GM18511 (cell line): ENCODE data around the gene TGM2.

Experiments used
- ATAC-seq: cut with Tn5 transposase; IDR thresholded peaks from one replicate; pipeline ENCODE4 v1.9.1; 2021; ENCODE audit warnings: mild to moderate bottlenecking, moderate library complexity; ENCODE audit not compliant: unreplicated experiment

The TGM2 gene

DNA sequence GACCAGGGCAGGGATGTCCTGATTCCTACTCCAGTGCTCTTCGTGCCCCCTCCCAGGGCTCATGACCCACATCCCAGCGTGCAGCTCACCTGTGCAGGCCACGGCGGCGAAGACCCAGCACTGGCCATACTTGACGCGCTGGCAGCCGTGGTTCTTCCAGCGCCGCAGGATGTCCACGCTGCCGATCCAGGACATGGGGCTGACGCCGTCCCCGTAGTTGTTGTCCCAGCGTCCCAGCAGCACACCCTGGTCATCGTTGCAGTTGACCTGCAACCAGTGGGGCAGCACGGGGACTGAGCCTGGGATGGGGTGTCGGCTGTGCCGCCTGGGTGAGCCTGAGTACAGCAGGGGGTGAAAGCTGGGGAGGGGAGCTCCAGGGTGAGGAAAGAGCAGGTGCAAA is 18.4 kb downstream of the TGM2 start:
- ATAC-seq = no peak

DNA sequence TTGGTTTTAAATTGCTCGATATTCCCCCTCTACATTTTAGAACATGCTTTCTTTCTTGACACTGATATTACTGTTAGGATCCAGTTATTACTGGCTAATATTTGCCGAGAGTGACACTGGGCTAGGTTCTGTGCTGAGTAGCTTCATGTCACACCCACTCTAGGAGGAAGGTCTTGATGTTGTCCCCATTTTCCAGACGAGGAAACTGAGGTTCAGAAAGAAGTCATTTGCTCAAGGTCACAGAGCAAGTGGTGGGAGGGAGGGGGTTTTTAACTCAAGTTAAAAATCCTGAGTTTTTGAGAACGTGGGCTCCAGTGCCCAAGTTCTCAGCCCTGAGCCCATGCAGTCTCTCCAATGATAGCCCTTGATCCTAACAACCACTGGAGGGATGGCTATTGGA is 18.9 kb downstream of the TGM2 start:
- no peak for ATAC-seq

DNA sequence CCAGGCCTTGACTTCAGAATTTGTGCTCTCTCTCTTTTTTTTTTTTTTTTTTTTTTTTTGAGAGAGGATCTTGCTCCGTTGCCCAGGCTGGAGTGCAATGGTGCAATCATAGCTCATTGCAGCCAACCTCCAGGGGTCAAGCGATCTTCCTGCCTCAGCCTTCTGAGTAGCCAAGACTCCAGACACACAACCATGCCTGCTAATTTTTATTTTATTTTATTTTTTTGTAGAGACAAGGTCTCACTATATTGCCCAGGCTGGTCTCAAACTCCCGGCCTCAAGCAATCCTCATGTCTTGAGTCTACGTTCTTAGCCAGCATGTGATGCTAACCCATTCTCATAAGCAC is 19.4 kb downstream of the TGM2 start:
- ATAC-seq = no peak

DNA sequence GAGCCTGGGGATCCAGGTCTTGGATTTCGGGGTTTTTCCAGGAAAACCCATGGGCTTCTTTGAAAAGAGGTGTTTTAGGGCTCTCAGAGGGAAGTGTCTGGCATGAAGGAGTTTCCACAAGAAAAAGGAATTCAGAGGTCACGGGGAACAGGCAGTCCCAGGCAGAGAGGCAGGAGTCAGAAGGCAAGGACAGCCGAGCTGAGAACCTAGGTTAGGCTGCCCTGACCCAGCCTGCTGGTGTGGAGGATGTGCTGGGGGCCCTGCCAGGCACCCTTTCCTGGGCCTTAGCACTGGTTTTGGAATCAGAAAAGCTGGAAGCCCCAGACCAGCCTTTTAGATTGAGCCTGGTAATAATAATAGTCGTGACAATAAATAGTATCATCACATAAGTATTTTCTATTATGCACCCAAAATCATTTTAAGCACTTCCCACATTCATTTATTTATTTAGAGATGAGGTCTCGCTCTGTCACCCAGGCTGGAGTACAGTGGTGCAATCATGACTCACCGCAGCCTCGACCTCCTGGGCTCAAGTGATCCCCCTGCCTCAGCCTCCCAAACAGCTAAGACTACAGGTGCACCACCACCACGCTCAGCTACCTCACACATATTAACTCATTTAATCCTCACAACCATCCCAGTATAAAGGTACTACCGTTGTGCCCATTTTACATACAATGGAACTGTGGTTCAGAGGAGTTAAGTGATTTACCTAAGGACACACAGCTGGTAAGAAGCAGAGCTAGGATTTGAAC is 19.9 kb downstream of the TGM2 start:
- no peak for ATAC-seq

DNA sequence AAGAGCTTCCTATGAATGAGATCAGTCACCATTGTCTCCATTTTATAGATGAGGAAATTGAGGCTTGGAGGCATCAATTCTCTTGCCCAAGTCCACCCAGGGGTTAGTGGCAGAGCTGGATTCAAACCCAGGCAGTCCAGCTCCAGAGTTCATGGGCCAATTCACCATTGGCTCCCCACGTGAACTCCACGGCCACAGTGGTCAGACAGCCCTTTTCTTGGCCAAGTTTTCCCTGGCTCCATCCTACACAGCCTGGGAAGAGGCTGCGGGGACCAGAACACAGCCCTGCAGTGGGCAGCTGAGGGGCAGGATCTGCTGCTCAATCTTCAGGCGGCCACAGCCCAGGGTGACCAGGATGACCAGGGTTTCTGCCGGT is 20.5 kb downstream of the TGM2 start:
- no peak for ATAC-seq

DNA sequence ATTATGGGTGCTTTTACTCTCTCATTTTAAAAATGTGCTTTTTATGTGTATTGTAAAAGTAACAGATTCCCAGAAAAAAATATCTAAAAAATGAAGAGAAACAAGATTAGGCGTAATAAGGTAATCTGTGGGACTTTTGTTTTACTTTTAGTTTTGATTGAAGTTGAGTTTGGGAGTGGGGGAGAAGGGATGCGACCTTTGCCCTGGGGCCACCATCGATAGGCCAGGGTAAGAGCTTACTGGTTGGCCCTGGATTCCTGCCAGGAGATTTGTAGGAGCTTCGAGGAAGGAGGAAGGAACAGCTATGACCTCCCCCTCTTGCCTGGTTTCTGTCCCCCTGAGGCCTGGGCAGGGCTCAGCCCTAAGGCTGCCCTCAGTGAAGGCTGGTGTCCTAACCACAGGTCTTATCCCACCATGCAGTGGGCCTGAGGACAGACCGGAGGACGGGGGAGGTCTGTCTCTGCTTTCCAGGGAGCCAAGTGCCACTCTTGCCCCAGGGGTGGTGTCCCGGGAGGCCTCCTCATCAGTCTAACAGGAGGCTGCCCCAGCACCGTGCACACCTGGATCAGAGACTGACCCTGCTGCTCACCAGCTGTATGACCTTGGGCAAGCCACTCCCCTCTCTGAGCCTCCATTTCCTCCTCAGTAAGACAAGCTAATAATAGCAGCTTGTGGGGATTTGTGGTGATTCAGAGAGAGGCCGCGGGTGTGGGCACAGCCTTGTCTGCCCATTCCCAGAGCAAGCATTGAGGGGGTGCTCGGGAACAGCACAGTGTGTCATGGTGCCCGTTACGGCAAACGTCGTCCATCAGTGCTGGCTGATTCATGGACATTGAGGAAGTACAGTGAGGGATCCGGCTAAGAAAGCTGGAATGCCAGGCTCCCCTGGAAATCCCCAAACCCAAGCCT is 21.2 kb downstream of the TGM2 start:
- no peak for ATAC-seq

DNA sequence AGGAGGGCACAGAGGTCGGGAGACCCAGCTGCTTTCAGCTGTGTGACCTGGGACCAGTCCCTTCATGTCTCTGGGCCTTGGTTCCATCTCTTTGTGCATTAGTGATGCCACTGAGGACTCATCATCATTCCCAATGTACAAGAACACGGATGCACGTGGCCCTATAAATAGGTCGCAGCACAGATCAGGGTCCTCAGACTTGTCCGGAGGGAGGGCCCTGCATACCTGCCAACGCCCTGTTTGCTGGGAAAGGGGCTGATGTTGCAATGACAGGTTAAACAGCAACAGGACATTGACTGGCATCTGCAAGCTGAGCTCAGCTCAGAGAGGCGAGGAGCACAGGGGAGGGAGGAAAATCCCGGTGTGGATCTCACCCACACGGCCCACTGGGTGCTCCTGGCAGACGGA is 21.8 kb downstream of the TGM2 start:
- no peak for ATAC-seq

DNA sequence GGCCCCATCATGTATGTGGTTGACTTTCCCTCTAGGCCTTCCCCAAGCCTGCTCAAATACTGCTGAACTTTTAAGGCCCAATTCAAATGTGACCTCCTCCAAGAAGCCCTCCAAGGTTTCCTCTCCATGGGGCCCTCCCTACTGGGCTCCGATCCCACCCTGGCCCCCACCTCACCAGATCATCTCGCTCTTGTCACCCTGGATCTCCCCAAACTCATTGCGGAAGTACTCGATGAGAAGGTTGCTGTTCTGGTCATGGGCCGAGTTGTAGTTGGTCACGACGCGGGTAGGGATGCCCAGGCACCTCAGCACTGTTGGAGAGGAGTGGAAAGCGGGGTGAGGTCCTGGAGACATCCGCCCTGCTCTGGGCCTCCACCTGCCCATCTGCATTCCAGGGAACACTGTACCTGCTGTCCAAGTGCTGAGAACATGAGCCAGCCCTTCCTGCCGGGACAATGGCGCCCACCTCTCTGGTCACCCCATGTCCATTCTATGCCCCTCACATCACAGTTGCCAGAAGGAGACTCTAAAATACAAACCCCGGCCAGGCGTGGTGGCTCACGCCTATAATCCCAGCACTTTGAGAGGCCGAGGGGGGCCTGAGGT is 23.1 kb downstream of the TGM2 start:
- no peak for ATAC-seq

DNA sequence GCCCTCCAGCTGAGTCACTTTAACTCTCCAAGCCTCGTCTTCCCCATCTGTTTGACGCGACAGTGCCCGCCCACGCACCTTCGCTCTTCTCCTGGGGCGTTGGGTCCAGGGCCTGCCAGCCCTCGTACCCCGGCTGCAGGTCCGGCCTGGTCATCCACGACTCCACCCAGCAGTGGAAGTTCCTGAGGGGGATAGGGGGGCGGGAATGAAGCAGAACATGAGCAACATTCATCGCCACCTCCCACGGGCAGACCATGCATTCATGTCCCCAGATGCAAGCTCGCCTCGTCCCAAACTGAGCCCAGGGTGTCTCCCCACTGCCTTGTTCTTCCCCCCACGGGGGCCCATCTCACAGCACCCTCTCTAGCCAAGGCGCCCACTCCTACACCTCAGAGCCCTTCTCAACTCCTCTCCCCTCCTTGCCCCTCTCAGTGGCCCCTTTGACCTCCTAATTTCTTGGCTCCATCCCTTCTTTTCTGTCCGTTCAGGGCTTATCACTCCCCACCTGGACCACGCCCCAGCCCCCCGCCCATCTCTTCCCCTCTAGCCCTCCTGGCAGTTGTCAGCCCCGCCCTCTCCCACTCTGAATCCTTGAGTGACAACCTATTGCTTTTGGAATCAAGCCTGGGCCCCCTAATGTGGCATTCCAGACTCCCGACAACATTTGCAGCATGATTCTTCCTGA is 23.7 kb downstream of the TGM2 start:
- ATAC-seq = no peak

DNA sequence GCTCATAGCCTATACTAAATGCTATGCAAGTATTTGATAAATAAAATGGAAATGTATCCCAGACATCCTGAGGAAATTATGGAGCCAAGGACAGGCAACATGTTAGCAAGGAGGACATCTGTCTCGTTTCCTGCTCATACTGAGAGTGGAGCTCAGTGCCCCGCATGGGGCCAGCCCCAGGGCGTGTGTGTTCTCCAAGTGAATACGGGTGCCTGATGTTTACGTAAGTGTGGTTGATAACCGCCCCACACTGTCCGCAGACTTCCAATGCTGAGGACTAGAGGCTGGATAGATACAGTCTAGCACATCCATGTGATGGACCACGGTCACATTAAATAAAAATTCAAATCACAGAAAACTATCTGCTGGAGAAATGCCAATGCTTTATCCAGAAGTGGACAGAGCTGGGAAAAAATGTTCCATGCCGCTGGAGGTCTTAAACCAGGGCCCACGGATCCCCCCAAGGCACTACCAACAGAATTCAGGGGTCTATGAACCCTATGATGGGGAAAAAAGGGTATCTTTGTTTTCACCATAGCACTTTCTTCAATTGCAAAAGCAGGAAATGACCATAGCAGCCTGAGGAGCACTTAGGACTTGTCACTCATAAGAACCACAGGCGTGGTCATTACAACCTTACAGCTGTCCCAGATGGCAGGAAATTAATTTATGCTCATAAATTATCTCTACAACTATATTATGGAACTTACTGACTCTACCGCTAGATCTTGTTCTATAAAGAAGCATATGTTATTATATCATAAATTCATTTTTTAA is 24.9 kb downstream of the TGM2 start:
- no peak for ATAC-seq

DNA sequence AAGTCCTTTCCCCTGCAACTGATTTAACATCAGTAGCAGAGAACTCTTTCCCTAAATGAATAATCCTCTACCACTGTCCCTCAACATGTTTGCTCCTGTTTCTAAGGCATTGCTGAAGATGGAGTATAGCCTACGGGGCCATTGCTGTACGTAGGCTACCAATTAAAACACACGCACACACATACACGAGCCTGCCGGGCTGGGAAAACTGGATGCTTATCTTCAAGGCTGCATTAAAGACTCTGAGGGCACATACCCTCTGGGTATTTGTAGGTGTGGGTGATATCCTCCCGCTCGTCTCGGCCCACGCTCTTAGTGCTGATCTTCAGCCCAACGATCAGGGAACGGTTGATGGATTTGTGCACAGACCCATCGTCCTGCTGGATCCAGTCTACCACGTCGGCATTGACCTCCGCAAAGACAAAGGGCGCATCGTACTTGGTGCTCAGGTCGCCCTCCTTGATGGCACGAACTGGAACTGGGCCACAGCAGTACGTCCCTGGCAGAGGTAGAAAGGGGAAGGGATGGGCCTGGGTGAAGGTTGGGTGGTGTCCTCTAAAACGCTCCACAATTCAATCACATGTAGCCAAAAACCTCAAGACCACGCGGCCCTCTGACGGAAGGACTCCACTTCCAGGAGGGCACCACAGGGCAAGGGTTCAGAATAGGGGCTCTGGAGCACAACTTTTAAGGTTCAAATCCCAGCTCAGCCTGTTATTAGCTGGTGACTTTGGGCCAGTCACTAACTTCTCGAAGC is 25.7 kb downstream of the TGM2 start:
- no peak for ATAC-seq

DNA sequence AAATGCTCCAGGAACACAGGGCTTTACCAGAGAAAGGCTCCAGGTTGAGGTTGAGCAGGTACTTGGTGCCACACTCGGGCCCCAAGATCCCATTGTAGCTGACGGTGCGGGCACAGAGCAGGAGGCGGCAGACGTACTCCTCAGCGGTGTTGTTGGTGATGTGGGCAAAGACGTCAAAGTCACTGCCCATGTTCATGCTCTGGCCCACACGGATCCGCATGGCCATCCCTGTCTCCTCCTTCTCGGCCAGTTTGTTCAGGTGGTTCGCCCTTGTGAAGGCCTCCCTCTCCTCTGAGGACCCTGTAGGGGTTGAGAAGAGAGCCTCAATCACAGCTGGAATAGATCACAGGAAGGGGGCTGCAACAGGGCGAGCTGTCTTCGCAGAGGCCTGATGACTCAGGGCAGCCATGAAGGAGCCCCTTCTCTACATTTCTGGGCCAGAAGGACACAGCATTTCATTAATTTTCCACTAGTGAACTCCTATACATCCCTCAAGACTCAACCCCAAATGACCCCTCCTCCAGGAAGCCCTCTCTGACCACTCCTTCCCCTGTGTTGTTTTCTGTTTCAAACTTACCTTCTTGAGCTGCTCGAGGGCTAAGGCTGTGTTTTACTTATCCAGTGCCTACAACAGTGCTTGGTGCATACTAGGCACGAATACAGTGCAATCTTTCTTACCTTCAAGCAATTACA is 26.8 kb downstream of the TGM2 start:
- no peak for ATAC-seq

DNA sequence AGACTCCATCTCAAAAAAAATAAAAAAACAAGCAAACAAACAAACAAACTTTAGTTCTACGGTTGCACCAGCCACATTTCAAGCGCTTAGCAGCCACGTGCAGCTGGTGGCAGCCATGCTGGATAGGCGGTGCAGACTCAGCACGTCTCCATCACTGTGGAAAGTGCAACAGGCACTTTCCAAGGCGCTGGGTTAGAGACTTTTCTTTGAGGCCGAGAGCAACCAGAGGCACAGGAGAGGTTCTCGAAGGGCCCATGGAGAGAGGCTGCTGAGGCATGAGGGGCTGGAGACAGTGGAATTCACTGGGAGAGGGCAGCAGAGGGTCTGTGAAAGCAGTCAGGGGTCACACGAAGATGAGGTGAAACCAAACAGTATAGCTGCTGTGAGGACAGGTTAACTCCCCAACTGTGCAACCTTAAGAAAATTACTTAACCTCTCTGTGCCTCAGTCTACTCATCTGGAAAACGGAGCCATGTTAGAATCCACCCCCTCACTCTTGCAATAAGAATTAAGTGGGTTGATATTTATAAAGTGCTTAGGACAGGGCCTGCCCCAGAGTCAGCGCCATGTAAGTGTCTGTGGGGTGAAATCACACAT is 27.5 kb downstream of the TGM2 start:
- no peak for ATAC-seq

DNA sequence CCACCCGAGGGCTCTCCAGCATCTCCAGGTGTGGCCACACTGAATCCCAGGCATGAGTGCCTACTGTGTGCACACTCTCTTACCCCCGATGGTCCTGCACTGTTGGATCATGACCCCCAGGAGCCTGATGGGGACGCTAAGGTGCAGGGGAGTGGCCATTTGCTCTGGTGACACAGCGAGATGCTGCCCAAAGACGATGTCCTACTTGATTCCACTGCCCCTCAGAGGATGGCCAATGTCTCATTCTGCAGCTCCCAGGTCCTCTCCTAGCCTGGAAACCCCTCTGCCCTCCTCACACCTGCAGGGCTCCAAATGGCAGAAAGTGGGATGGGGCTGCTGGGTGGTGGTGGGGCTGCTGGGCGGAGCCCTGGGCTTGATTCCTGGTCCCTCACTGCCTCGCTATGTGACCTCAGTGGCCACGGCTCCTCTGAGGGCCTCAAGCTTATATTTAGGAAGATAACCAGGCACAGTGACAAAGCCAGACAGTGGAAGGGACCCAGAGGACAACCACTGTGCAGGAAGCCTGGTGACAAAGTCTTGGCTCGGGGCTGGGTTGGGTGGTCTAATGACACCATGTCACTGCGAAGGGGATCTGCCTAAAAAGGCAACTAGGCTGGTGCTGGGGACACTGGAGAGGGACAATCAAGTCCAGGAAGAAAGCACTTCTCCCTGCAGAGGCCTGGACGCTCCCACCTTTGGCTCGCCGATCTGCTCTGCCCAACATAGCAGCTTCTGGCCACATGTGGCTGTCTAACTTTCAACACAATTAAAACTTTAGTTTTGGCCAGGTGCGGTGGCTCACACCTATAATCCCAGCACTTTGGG is 28.4 kb downstream of the TGM2 start:
- ATAC-seq = no peak

DNA sequence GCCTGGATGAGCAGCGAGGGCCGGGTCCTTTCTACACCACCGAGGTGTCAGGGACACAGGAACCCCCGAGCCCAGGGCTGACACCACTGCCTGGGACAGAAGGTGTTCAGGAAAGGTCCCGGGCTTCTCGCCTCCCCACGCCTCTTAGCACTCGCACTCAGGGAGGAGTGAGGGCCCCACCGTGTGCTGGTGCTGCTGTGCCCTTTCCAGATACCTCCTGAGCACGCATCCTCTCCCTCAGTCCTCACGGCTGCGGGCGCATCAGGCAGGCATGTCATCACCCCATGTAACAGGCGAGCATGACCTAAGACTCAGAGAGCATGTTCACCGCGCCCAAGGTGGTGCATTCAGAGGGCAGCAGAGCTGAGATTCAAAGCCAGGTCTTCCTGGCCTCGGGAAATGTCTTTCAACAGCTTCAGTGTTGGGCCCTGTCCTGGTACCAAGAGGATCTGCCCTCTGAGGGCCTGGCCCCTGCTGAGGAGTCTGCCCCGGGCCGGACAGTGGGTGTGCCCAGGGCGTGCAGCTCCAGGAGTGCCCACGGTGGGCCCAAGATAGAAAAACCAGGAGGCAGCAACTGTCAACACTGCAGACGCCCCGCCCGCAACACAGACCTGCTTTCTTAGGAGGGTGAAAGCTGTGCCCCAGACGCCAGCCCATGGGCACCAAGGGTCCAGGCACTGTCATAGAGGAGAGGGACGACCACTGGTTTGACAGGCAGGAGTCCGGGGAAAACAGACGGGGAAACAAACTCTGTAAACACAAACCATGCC is 29.2 kb downstream of the TGM2 start:
- ATAC-seq = no peak

DNA sequence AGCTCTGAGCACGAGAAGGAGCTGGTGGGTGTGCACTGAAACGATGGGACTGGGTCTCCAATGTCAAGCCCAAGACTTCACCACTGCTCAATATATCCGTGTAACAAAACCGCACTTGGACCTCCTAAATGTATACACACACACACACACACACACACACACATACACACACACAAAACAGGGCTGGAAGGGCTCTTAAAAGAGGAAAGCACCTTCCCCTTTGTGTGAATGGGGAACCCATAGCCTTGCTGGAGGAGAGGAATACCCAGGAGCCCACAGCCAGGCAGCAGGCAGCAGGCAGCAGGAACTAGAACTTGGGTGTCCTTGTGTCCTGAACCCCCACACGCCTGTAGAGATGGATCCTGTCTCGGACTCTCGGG is 29.8 kb downstream of the TGM2 start:
- ATAC-seq = no peak
